Measurements from ENCODE around the gene ATR.
"Not testable (repeated sequence)": the region's sequence is repeated elsewhere in the genome, so short reads cannot be mapped to it uniquely, and the experiment has no call there.

Gene ATR

DNA sequence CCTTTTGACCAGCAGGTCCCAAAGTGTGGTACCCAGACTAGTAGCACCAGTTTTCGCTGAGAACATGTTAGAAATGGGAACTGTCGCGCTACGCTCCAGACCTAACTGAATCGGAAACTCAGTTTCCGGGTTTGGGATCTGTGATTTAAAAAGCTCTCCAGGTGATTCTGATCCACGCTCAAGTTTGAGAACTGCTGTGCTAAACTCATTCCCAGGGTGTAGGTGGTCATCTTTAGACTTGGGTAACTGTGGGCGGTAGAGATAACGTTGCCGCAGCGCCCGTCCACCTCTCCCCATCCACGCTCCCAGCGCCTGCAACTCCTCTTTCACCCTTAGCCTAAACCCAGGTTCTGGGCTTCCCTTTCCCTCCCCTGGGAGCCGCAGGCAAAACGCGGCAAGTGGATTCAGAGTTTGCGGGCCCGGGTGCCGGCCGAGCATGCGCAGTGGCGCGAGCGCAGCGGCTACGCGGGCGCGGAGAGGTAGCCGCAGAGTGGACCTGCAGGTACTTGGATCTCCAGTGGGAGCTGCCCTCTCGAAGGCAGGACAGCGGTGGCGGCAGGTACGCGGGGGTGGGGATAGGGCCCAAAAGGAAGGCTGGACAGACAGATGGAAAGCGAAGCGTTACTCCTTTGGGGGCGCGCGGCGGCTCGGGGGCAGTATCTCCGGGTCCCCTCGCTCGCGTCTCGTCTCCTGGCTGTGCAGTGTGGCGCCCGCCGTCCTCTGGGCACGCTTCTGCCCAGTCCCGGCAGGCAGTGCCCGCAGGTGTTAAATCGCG lies 17.6 kb upstream of the ATR start, which contains the start of gene PLS1:
Gene PLS1 (plus strand): TSS at position 443 of the 775 bp plus-strand sequence. CDS start 67,845 bp downstream, outside the sequence.
- TF ChIP-seq, protein P1, sequence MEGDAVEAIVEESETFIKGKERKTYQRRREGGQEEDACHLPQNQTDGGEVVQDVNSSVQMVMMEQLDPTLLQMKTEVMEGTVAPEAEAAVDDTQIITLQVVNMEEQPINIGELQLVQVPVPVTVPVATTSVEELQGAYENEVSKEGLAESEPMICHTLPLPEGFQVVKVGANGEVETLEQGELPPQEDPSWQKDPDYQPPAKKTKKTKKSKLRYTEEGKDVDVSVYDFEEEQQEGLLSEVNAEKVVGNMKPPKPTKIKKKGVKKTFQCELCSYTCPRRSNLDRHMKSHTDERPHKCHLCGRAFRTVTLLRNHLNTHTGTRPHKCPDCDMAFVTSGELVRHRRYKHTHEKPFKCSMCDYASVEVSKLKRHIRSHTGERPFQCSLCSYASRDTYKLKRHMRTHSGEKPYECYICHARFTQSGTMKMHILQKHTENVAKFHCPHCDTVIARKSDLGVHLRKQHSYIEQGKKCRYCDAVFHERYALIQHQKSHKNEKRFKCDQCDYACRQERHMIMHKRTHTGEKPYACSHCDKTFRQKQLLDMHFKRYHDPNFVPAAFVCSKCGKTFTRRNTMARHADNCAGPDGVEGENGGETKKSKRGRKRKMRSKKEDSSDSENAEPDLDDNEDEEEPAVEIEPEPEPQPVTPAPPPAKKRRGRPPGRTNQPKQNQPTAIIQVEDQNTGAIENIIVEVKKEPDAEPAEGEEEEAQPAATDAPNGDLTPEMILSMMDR (IDR thresholded peaks at IDR 0.05; ENCODE audit: low read depth, low read length, missing control alignments): no peak
- in situ Hi-C loops (cut with HindIII; ENCODE audit: low sequenced_read_pairs): loop anchor here (25.0 kb wide), 1 partner anchor 416 kb away; the partner anchor contains the start of gene U2SURP
- H3K4me3 ChIP-seq (ENCODE audit: low read depth, low read length): peak within 1 kb of the TSS; percentile 76
- DNase-seq (ENCODE audit: low read depth): peak; percentile 63

DNA sequence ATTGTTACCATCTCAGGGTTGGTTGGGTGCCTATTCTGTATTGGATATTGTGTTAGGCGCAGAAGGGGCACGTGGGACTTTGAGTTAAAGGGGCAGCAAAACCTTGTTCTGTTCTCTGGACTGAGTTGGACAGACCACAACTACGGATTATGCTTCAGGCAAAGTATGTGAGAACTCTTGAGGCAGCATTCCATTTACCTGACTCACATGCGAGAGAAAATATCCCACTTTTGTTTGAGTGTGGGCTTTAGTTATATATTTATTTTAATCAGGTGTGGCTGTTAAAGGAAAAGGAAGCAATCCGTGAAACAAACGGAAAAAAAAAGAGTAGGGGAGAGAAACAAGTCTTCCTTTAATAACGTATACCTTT lies 17.0 kb upstream of the ATR start:
- TF ChIP-seq, protein P1 (IDR thresholded peaks at IDR 0.05; ENCODE audit: low read depth, low read length, missing control alignments): no peak
- peak overlapping the region; percentile 76 for H3K4me3 ChIP-seq (ENCODE audit: low read depth, low read length)
- in situ Hi-C loops (cut with HindIII; ENCODE audit: low sequenced_read_pairs): loop anchor here (25.0 kb wide), 1 partner anchor 417 kb away; the partner anchor contains the start of gene U2SURP
- peak; percentile 86 for DNase-seq (ENCODE audit: low read depth)

DNA sequence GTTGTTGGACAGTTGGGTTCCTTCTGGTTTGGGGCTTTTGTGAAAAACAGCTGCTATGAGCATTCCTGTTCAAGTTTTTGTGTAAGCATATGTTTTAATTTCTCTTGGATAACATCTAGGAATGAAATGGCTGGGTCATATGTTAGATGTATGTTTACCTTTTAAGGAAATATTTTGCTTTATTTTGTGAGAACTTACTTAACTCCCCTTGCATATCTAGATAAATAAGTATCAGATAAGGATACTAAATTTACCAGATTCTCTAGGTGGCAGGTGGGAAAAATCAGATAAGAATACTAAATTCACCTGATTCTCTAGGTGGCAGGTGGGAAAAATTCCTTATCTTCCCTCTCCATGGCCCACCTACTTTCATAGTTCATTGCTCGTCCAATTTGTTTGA lies 16.6 kb upstream of the ATR start:
- TF ChIP-seq, protein P1 (IDR thresholded peaks at IDR 0.05; ENCODE audit: low read depth, low read length, missing control alignments): no peak
- in situ Hi-C loops (cut with HindIII; ENCODE audit: low sequenced_read_pairs): loop anchor here (25.0 kb wide), 1 partner anchor 417 kb away; the partner anchor contains the start of gene U2SURP
- H3K4me3 ChIP-seq (ENCODE audit: low read depth, low read length): no peak overlapping the region
- no peak for DNase-seq (ENCODE audit: low read depth)

DNA sequence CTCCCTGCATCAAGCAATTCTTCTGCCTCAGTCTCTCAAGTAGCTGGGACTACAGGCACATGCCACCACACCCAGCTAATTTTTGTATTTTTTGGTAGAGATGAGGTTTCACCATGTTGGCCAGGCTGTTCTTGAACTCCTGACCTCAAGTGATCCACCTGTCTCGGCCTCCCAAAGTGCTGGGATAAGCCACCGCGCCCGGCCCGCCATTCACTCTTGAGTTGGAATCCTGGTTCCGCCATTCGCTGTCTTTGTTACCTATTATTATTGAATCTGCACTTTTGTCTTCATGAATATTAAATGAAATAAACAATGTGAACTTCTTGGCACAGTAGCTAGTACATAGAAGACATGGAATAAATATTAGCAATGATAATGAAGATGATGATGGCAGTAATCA lies 13.7 kb upstream of the ATR start:
- in situ Hi-C loops (cut with HindIII; ENCODE audit: low sequenced_read_pairs): loop anchor here (25.0 kb wide), 1 partner anchor 420 kb away; the partner anchor contains the start of gene U2SURP
- H3K4me3 ChIP-seq (ENCODE audit: low read depth, low read length); DNase-seq (ENCODE audit: low read depth): not testable (repeated sequence)

DNA sequence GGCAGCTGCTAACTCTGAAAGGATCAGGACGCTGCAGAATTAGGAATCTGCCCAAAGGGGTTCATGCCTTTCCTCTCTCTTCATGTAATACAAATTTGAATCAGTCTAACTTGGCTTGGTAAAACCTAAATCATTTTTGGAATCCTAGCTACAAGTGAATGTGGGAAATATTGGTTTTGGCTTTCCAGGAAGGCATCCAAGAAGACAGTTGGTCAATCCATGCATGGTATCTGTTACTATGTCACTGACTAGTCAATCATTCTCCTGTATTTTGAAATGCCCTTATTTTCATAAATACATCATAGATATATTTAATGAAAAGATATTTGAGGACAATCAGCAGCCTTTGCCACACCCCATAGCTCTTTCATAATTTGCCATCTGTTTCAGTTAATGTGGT lies 10.2 kb upstream of the ATR start:
- in situ Hi-C loops (cut with HindIII; ENCODE audit: low sequenced_read_pairs): loop anchor here (25.0 kb wide), 1 partner anchor 424 kb away; the partner anchor contains the start of gene U2SURP
- TF ChIP-seq, protein P1 (IDR thresholded peaks at IDR 0.05; ENCODE audit: low read depth, low read length, missing control alignments): no peak
- no peak overlapping the region for H3K4me3 ChIP-seq (ENCODE audit: low read depth, low read length)
- no peak for DNase-seq (ENCODE audit: low read depth)

DNA sequence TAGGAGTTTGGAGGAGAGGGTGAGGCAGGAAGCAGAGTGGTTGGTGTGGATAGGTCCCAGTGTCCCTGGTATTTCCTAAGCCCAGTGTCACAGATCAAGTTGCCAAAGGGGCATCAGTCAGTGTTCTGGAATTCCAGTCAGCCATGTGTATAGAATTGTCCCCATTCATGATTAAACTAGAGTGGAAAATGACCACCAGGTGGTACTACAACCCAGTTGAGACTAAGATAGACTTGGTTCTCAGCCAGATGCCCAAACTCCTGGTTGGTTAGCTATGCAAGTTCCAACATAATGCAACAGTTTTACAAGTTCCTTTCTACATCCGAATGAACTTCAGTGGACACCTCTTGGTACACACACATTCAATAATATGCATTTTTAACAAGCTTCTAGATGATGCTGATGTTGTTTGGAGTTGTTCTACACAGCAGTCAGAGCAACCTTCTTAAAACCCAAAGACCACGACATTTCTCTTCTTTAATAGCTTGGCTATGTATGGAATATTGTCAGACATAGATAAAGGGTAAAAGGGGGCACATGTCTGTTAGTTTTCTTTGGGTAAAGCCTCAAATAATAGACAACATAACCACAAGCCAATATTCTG lies 8.4 kb upstream of the ATR start:
- TF ChIP-seq, protein P1 (IDR thresholded peaks at IDR 0.05; ENCODE audit: low read depth, low read length, missing control alignments): peak; percentile 60

DNA sequence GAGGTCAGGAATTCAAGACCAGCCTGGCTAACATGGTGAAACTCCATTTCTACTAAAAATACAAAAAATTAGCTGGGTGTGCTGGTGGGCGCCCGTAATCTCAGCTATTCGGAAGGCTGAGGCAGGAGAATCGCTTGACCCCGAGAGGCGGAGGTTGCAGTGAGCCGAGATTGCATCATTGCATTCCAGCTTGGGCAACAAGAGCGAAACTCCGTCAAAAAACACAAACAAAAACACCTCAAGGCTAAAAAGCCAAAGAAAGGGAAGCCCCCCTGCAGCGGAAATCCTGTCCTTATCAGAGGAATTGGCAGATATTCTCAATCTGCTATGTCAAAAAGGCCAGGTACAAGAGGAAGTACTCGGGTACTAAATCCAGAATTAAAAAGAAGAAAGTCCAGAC lies 2.5 kb upstream of the ATR start:
- in situ Hi-C loops (cut with HindIII; ENCODE audit: low sequenced_read_pairs): loop anchor here (25.0 kb wide), 1 partner anchor 431 kb away; the partner anchor contains the start of gene U2SURP
- not testable (repeated sequence) for DNase-seq (ENCODE audit: low read depth); H3K4me3 ChIP-seq (ENCODE audit: low read depth, low read length)

More for the DNA sequence above, 8.4 kb upstream of the ATR start:
- peak; percentile 70 for DNase-seq (ENCODE audit: low read depth)
- in situ Hi-C loops (cut with HindIII; ENCODE audit: low sequenced_read_pairs): loop anchor here (25.0 kb wide), 1 partner anchor 425 kb away; the partner anchor contains the start of gene U2SURP
- no peak overlapping the region for H3K4me3 ChIP-seq (ENCODE audit: low read depth, low read length)
